CD4-positive, alpha-beta T cell treated with Interleukin-1 beta for 1 hour (primary cell): ENCODE measurements around the gene ARMH4.

Experiments used
- DNase-seq, 2 donors: peaks; one replicate each; pipeline ENCODE4 v3.0.0-alpha.2; 2020 to 2022

The ARMH4 gene

DNA sequence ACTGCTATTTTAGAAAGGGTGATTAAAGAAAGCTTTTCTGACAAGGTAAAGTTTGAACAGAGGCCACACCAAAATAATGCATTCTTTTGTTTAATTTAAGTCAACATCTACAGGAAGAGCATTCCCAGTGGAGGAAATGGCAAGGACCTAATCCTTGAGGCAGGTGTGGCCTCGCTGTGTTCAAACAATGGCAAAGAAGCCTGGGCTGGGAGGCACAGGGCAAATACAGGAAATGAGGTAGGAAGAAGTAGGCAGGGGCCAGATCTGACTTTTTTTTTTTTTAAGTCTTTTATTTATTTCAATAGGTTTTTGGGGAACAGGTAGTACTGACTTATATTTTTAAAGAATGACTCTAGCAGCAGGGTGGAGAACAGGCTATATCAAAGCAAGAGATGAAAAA, 53.5 kb downstream of the ARMH4 start:
- no peak for DNase-seq

- DNase-seq, result no peak
Observed at GRCh38 chr14:58096731-58097130, 55.3 kb downstream of the ARMH4 start.

DNA sequence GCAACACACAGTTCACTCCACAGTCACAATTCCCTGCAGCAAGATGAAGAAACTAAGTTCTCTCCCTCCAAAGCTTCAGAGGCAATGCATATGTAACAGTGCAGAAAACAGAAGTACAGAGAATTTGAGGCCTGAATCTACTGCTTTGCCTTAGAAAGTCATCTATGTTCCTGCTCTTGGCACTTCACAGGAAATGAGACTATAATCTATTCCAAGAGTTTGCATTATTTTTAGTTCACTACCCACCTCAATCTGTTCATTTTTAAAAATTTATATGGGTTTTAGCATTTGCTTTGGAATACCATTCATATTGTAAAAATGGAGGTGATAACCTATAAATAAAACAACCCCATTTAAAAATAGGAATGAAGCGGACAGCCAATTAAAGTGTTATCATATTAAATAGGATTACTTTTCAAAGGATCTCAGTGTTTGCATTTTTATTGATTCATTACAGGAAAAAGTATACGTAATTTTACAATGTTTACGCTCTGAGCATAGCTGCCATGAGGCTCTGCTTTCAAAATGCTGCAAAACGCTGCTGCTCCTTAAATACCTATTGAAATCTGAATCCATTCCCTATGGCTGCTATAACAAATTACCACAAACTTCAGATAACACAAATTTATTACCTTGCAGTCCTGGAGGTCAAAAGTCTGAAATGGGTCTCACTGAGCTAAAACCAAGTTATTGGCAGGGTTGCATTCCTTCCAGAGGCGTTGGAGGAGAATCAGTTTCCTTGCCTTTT, 60.0 kb downstream of the ARMH4 start:
- DNase-seq, result no peak

DNA sequence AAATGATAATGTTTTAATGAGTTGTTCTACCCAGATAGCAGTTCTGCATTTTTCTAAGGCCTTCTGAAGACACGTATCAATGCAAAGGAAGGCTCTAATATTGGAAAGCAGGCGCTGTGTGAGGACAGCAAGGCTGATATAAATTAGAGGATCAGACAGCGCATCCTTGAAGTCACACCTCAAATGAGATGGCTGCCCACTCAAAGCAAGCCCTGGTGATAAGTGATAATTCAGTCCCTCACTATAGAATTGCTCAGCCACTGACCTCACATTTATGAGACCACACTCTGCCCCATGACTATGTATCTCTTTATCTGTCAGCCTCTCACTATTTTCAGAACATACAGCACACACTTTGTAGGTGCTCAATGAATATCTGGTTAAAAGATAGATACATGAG, 62.4 kb downstream of the ARMH4 start:
- DNase-seq, result no peak

GRCh38 chr14:58088961-58089360, 63.1 kb downstream of the ARMH4 start:
- DNase-seq, result no peak

DNA sequence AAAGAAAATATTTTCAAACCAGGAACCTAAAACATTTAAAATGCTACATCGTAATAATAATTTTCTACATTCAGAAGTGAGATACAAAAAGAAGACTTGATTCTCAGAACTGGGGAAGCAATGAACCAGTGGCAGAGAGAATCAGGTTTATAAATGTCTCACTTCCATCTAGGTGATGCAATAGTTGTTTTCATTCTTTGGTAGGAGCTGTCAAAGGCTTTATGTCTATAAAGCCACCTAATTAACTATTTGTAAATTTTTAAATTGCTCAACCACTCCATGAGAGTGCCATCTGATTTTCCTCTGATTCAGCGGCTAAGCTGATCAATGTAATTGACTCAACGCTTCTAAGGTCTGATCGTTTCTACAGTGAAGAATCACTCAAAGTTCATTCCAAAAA, 66.1 kb downstream of the ARMH4 start:
- no peak for DNase-seq

DNA sequence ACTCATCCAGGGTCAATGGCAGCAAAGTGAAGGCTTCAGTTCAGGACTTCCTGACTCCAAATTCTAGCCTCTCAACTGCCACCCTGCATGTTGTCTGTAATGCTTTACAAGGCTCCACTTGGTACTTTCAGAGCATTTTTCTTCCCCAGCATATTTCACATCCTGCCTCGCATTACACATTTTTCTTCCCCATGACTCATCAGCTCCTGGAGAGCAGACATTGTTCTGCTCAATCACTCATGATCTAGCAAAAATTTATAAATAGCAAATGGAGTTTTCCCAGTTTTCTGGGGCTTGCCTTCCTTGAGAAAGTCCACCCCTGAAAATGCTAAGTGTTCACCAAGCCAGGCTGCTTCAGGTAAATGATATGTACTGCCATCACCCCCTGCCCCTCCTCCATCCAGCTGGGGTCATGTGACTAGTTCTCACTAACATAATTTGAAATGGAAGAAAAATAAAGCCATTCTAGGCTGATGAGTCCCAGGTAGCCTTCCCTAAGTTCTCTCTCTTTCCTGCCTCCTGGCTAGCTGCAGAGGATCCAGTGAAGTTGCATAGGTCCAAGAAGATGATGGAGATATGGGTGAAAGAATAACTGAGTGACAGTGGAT, 69.4 kb downstream of the ARMH4 start:
- DNase-seq, result no peak

- DNase-seq, result no peak
Observed at GRCh38 chr14:58082011-58082410, 70.0 kb downstream of the ARMH4 start.

DNA sequence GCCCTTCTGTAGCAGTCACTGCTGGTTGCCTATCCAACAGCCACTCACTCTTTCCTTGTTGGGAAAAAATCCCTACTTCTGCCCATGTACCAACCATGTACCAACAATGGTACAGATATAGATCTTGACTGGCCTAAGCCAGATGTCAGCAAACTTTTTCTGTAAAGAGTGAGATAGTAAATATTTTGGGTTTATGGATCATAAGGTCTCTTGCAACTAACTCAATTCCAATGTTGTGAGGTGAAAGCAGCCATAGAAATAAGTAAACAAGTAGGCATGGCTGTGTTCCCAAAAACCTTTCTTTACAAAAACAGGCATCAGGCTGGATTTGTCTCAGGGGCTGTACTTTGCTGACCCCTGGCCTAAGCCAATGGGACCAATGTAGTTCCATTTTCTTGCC, 73.5 kb downstream of the ARMH4 start:
- DNase-seq, result no peak

DNA sequence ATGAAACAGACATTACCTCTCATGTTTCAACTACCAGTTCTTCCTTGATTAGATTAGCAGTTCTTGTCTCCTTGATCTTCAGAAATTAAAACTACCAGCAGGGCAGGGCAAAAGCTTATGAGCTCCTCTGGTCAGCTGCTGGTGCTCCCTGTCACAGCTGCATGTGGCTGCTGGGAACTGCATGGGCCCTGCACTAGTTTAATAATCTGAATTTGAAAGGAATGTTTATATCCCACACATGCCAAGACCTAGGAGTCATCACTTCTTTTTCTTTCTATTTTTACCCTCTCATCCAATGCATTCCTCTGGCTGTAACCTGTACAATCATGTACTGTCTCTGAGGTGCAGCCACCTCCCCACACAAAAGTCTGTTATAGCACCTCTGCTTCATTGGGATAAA, 73.9 kb downstream of the ARMH4 start:
- DNase-seq, result no peak

DNA sequence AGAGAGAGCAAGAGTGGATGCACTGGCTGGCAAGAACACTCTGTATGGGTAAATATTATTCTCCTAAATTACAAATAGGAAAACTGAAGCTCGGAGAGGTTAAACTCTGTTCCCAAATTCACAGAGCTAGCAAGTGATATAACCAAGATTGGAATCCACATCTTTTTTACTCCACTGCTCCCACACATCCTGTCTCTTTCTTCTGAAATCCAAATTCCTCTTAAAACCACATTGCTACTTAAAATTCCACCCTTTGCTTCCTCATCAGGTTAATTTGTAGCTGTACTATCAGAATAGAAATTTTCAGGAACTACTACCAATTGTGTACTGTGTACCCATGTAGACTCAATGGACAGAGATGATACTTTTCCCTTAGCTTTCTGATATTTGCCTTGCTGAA, 74.4 kb downstream of the ARMH4 start:
- no peak for DNase-seq

DNA sequence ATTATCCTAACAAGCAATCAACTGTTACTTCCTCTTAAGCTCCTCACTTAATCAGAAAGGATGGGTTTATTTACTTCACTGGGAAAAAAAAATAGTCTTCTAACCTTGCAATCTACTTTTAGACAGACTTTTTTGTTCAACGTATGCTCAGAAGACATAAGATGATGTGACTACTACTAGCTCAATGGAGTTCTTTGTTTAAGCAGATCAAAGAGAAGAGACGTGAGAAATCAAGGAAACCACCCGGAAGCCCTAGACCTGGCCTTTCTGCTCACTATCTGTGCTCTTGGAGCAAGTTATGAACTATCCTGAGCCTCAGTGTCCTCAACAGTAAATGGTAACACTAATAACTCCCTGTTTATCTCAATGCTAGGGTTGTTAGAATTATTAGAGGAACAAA, 78.5 kb downstream of the ARMH4 start:
- no peak for DNase-seq

- DNase-seq, result peak; percentile 15 to 37
Observed at GRCh38 chr14:58072288-58073071, 79.5 kb downstream of the ARMH4 start.

DNA sequence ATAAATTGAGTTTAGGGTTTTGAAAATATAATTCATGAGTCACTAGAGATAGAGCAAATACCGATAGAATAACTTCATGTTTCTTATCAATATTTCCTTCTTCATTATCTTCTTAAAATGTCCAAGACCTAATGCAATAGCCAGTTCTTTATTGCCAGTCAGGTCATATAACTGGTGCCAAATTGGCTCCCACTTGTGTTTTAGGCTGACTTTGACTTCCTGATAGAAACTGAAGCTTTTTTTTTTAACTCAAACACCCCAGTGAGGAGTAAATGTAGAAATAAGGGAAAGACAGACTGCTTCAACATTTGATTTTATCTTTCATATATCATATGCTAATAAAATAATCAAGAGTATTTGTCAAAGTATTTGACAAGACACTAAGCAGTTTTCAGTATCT, 80.7 kb downstream of the ARMH4 start:
- DNase-seq, result no peak

DNA sequence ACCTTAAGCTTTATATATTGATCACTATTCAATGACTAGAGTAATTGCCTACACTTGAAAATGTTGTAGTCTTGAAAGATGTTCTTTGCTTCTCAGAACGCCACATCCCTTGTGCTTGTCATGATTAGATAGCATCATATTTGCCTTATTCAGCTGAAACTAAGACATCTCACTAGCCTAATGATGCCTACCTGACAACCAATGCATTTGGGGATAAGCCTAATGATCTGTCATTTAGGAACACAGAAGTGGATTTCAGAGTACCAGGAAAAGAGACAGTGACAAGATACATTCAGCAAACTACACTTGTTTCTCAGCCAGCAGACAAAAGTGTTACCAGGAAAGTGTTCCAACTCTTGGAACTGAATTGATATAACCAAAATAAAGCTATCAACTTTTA, 83.7 kb downstream of the ARMH4 start:
- DNase-seq, result no peak

GRCh38 chr14:58066115-58066514, 85.9 kb downstream of the ARMH4 start:
- no peak for DNase-seq

DNA sequence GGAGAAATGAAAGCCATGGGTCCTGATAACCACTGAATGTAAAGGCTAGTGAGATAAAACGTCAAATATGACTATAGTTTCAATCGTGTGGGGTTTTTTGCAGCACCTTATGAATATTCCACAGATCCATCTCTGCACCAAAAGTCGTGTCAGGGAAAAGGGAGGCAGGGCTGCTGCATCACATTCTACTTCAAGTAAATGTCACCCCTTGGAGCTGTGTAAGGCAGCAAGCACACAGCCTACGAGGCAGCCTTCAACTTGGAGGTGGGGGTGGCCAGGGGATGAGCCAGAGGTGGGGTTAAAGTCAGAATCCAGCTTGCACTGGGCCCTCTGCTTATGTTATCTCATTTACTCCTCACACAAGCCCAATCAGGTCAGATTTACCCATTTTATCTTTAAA, 90.4 kb downstream of the ARMH4 start:
- DNase-seq, result no peak

DNA sequence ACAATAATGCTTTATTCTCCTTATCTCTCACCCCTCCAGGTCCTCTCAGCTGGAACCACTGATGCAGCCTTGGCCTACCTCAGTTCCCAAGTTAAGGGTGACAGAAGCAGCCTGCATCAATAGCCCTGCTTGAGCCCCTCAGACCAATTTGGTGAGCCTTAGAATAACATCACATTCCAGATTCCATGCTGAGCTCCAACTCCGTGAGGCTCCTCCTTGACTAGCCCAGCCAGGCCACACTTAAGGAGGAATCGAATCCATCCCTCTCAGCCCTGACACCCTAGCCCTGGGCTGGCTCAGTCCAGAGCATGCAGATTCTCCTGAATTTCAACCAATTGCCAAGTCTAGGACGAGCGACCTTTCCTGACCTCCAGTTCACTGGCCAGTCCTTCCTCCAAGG, 91.1 kb downstream of the ARMH4 start:
- no peak for DNase-seq

GRCh38 chr14:58060077-58060476, 91.9 kb downstream of the ARMH4 start:
- DNase-seq, result no peak

DNA sequence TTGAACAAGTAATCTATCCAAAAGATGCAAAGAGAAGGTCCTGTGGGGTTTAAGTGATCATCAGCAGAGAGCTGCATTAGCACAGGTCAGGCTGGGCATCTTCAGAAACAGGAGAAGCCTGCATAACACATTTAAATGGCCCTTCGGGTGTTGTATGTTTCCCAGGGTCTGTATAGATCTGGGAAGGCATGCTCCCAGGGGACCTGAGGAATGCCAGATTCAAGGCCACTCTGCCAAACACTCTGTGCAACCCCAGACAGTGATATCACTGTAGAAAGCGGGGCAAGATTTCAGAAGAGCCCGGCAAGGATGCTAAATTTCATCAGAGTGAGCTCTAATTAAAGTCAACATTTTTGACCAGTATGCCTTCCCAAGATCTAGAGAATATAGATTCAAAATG, 92.9 kb downstream of the ARMH4 start:
- DNase-seq, result no peak

- no peak for DNase-seq
Observed at GRCh38 chr14:58055497-58056010, 96.5 kb downstream of the ARMH4 start.

GRCh38 chr14:58054100-58054499, 97.9 kb downstream of the ARMH4 start:
- DNase-seq, result no peak

DNA sequence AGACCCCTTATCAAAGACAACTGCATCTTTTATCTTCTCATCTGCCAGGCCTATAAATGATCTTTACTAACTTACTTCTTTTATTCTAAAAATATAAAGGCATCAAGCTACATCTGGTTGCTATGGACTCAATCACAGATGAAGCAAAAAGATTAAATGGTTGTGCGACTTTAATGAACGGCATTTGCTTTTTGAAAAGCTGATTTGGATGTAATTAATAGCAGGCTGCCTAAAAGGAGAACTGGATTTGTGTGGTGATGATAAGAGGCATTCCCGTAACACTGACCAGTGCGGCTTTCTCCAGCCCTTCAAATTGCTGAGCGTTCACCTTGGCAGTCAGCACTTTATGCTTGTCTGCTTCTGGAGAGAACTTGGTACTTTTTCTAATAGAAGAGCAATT, 103.8 kb downstream of the ARMH4 start:
- DNase-seq, result no peak

DNA sequence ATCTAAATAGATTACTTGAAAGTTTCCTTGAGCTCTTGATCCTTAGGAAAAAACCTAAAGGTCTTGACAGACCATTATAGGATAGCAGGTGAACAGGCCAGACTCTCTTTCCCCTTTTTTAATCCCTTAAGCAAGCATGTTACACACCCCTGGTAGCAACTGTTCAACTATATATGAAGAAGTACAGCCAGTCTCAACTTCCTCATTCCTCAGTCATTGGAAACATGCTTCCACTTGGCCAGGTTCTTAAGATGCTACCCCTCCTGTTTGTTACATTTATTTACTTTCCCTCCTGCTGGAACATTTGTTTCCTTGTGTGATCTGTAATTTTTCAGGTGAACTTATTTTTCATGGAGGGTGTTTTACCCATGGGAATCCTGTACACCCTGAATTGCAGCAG, 124.1 kb downstream of the ARMH4 start:
- DNase-seq, result no peak
